Measurements from ENCODE around the gene STN1.

GRCh38 chr10:103949728-103950127, 31.7 kb upstream of the STN1 start:
- TF ChIP-seq EZH2 (IDR thresholded peaks at IDR 0.05; ENCODE audit: borderline replicate concordance, low read depth, low read length) (no peak), NR2C2 (CRISPR knock-in tag; IDR thresholded peaks at IDR 0.05) (no peak), NR2C2 (tag; IDR thresholded peaks at IDR 0.05) (no peak), EP300 (IDR thresholded peaks at IDR 0.05; ENCODE audit: low read length) (no peak), KLF13 (tag; IDR thresholded peaks at IDR 0.05; ENCODE audit: borderline replicate concordance, low read depth) (no peak), POLR2AphosphoS5 (IDR thresholded peaks at IDR 0.05; ENCODE audit: control insufficient read depth, insufficient read depth, low read depth, low read length) (no peak), ETV1 (tag; conservative IDR thresholded peaks at IDR 0.05; ENCODE audit: low read depth) (no peak), SOX6 (IDR thresholded peaks at IDR 0.05) (no peak), POLR2H (tag; IDR thresholded peaks at IDR 0.05; ENCODE audit: low read depth) (no peak), POLR2AphosphoS2 (IDR thresholded peaks at IDR 0.05; ENCODE audit: low read length) (no peak), EGR1 (conservative IDR thresholded peaks at IDR 0.05) (no peak), RFX1 (IDR thresholded peaks at IDR 0.05) (no peak), SAP30 (IDR thresholded peaks at IDR 0.05; ENCODE audit: borderline replicate concordance, insufficient read depth, low read depth, low read length, poor library complexity, severe bottlenecking) (no peak), MTA2 (IDR thresholded peaks at IDR 0.05; ENCODE audit: low read depth) (no peak), ZNF280A (IDR thresholded peaks at IDR 0.05; ENCODE audit: low read depth, partially characterized antibody) (no peak)

All from K562 (cell line).